Lower lobe of right lung (tissue), 2 donors: ENCODE measurements around the gene RCSD1. TPM values are rescaled to one million over a fixed set of nuclear protein-coding genes. Genes with fewer than 3 reads are reported as not detected.

Source experiments
- ATAC-seq, 2 donors: fragments of 200-7000 bp; cut with Tn5 transposase; one replicate each; pipeline ENCODE4 v1.9.1; 2020 to 2022; ENCODE audit warnings: mild to moderate bottlenecking in 2 of 2, moderate library complexity in 2 of 2
- DNase-seq: peaks from one replicate; pipeline ENCODE4 v3.0.0-alpha.2; 2020
- H3K27ac ChIP-seq: fragments of 200-600 bp; one replicate; pipeline ENCODE4 v1.8.0; 2022
- H3K27me3 ChIP-seq: fragments of 200-600 bp; one replicate; pipeline ENCODE4 v1.8.0; 2022; ENCODE audit warnings: low read depth
- H3K36me3 ChIP-seq: fragments of 200-600 bp; one replicate; pipeline ENCODE4 v1.8.0; 2022; ENCODE audit warnings: mild to moderate bottlenecking
- H3K4me1 ChIP-seq: fragments of 200-600 bp; one replicate; pipeline ENCODE4 v1.8.0; 2022
- H3K4me3 ChIP-seq: fragments of 200-600 bp; one replicate; pipeline ENCODE4 v1.8.0; 2022; ENCODE audit warnings: mild to moderate bottlenecking
- H3K9me3 ChIP-seq: fragments of 200-600 bp; one replicate; pipeline ENCODE4 v1.8.0; 2022
- CTCF ChIP-seq: fragments of 200-600 bp; IDR thresholded peaks from one replicate; pipeline ENCODE4 v1.8.0; 2022; ENCODE audit warnings: antibody characterized with exemption, mild to moderate bottlenecking
- intact Hi-C: fragments of 100-400 bp; cut with DNase I; formaldehyde crosslinking; loops from one replicate; pipeline ENCODE4 v1.11.0; 2022
- total RNA-seq: library from RNA; stranded (reverse); fragmentation: NEBNext Ultra II Directional; extraction: Animal tissue kit (Norgen Biotek cat#: 25700); gene quantifications from one replicate; pipeline ENCODE4 v1.2.1, GENCODE V29; 2021
- donor health status: DM: no; HTN: yes; CAD: no; lungs with severe emphysema.

Gene RCSD1
- total RNA-seq, 1 donor from 2014 or later: 20.7 TPM

GRCh38 chr1:167744901-167745300, 114.9 kb downstream of the RCSD1 start:
- TF ChIP-seq CTCF: no peak
- Histone ChIP-seq H3K27me3 (no peaks in the 10 kb centered on the region), H3K4me3 (no peak overlapping the region), H3K36me3 (no peaks in the 10 kb centered on the region), H3K4me1 (peaks cover 17% of the 10 kb centered on the region), H3K9me3 (no peaks in the 10 kb centered on the region), H3K27ac (no peak overlapping the region)
- DNase-seq: no peak
- ATAC-seq: no peak
- intact Hi-C loops: no loop called here

GRCh38 chr1:167746013-167746672, 116.1 kb downstream of the RCSD1 start:
- H3K27ac ChIP-seq: no peak overlapping the region
- no peak for DNase-seq

GRCh38 chr1:167746988-167747655, 117.1 kb downstream of the RCSD1 start:
- intact Hi-C loops: no loop called here
- DNase-seq (no peak), ATAC-seq (no peak)
- Histone ChIP-seq H3K9me3 (no peaks in the 10 kb centered on the region), H3K27me3 (no peaks in the 10 kb centered on the region), H3K4me3 (no peak overlapping the region), H3K27ac (no peak overlapping the region), H3K4me1 (peaks cover 18% of the 10 kb centered on the region), H3K36me3 (no peaks in the 10 kb centered on the region)
- TF ChIP-seq CTCF: no peak

More at GRCh38 chr1:167746013-167746672, 116.1 kb downstream of the RCSD1 start:
- Histone ChIP-seq H3K9me3 (no peaks in the 10 kb centered on the region), H3K36me3 (no peaks in the 10 kb centered on the region), H3K4me1 (peaks cover 17% of the 10 kb centered on the region), H3K4me3 (no peak overlapping the region), H3K27me3 (no peaks in the 10 kb centered on the region)
- no peak for TF ChIP-seq CTCF
- intact Hi-C loops: no loop called here
- no peak for ATAC-seq

GRCh38 chr1:167747988-167748387, 118.0 kb downstream of the RCSD1 start:
- ATAC-seq: no peak
- intact Hi-C loops: no loop called here
- H3K27ac ChIP-seq: no peak overlapping the region
- peaks cover 24% of the 10 kb centered on the region for H3K4me1 ChIP-seq
- DNase-seq: no peak
- H3K27me3 ChIP-seq: no peaks in the 10 kb centered on the region
- H3K36me3 ChIP-seq: no peaks in the 10 kb centered on the region
- no peaks in the 10 kb centered on the region for H3K9me3 ChIP-seq
- H3K4me3 ChIP-seq: no peak overlapping the region
- TF ChIP-seq CTCF: no peak

- ATAC-seq (no peak), DNase-seq (no peak)
- Histone ChIP-seq H3K36me3 (no peaks in the 10 kb centered on the region), H3K4me3 (no peak overlapping the region), H3K27me3 (no peaks in the 10 kb centered on the region), H3K27ac (no peak overlapping the region), H3K4me1 (peaks cover 28% of the 10 kb centered on the region), H3K9me3 (no peaks in the 10 kb centered on the region)
- TF ChIP-seq CTCF: no peak
- intact Hi-C loops: no loop called here
Measured at GRCh38 chr1:167748906-167749305, 118.9 kb downstream of the RCSD1 start.
